Esophagus muscularis mucosa (tissue), 4 donors: ENCODE measurements around the gene MTA2.

Experiments
- EP300 ChIP-seq: sonication (generic); formaldehyde crosslinking; IDR thresholded peaks from one replicate; pipeline ENCODE4 v1.6.1; 2017; ENCODE audit warnings: antibody characterized with exemption
- POLR2A ChIP-seq: fragments of 450-650 bp; IDR thresholded peaks from one replicate; pipeline ENCODE4 v1.6.1; 2017; ENCODE audit warnings: antibody characterized with exemption, moderate library complexity, mild to moderate bottlenecking, low read depth
- POLR2AphosphoS5 ChIP-seq, 2 donors: sonication (generic); formaldehyde crosslinking; IDR thresholded peaks; one replicate each; pipeline ENCODE4 v1.6.1; 2017; ENCODE audit warnings: antibody characterized with exemption in 2 of 2
- TF ChIP-seq, protein P1 (sequence below), 3 experiments: fragments of 200-600 bp in 2 of 3; fragments of 450-650 bp in 1 of 3; sonication (generic) in 2 of 3; IDR thresholded peaks; one replicate each; pipeline ENCODE4 v1.5.1; 2017 to 2019; ENCODE audit warnings: antibody characterized with exemption in 3 of 3, mild to moderate bottlenecking in 2 of 3, moderate library complexity in 1 of 3

DNA sequence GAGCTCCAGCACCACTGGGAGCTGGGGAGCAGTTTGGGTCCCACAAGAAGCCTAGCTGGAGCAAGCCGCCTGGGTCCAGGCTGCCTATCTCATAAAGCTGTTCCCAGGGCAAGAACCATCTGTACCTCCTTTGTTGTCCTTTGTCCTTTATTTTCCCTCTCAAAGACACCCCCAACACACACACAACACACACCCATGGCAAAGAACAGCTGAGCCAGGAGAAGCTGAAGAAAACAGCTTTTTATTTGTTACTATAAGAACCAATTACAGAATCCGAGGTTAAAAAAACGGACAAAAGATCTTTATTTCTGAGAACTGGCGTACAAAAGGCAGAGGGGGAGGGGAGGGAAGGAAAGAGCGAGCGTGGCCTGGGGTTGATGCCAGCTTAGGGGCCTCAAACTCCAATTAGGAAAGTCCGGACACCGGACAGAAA, 8.7 kb downstream of the MTA2 start:
- TF ChIP-seq, protein P1, sequence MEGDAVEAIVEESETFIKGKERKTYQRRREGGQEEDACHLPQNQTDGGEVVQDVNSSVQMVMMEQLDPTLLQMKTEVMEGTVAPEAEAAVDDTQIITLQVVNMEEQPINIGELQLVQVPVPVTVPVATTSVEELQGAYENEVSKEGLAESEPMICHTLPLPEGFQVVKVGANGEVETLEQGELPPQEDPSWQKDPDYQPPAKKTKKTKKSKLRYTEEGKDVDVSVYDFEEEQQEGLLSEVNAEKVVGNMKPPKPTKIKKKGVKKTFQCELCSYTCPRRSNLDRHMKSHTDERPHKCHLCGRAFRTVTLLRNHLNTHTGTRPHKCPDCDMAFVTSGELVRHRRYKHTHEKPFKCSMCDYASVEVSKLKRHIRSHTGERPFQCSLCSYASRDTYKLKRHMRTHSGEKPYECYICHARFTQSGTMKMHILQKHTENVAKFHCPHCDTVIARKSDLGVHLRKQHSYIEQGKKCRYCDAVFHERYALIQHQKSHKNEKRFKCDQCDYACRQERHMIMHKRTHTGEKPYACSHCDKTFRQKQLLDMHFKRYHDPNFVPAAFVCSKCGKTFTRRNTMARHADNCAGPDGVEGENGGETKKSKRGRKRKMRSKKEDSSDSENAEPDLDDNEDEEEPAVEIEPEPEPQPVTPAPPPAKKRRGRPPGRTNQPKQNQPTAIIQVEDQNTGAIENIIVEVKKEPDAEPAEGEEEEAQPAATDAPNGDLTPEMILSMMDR (IDR thresholded peaks at IDR 0.05) = no peak
- TF ChIP-seq EP300 = no peak
- no peak for TF ChIP-seq POLR2A
- TF ChIP-seq POLR2AphosphoS5 (IDR thresholded peaks at IDR 0.05) = no peak
